GM12892 (cell line): ENCODE data around the gene ASMT.
"Not testable (repeated sequence)": the region's sequence is repeated elsewhere in the genome, so short reads cannot be mapped to it uniquely, and the experiment has no call there.

Experiments used
- POLR2A ChIP-seq: IDR thresholded peaks from 2 replicates; pipeline ENCODE4 v1.6.1; 2011; ENCODE audit warnings: low read depth, low read length, control low read depth
- POLR2AphosphoS5 ChIP-seq: IDR thresholded peaks from 2 replicates; pipeline ENCODE4 v1.6.1; 2011; ENCODE audit warnings: low read depth, low read length, control low read depth
- TAF1 ChIP-seq: IDR thresholded peaks from 2 replicates; pipeline ENCODE4 v1.6.1; 2011; ENCODE audit warnings: low read depth, mild to moderate bottlenecking, control low read depth, low read length, borderline replicate concordance

- not testable (repeated sequence) for TF ChIP-seq TAF1, POLR2AphosphoS5, POLR2A
Observed at GRCh38 chrX:1652011-1652811, 37.4 kb downstream of the ASMT start.
